Measurements from ENCODE around the gene IL1R1.
"Not testable (repeated sequence)": the region's sequence is repeated elsewhere in the genome, so short reads cannot be mapped to it uniquely, and the experiment has no call there.

IL1R1 gene

DNA sequence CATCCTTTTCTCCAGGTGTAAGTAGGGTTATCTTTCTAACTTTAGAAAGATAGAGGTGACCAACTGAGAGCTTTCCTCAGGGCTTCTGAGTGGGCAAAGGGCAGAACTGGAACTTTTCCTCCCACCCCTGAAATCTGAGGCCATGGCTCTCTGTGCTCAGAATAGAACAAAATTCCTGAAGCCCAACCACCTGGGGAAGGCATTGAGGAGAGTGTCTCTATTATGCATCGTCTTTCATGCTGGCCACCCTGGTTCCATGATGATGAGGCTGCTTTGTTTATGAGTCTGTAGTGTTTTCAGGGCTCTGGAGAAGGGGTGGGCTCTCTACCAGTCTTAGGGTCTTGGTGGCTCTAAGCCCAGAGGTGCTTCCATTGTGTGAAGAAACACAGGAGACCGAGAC, 30.7 kb upstream of the IL1R1 start:
- DNase-seq = no peak

- no peak for DNase-seq
Observed at GRCh38 chr2:102112271-102112670, 30.3 kb upstream of the IL1R1 start.

GRCh38 chr2:102112692-102113665, 29.6 kb upstream of the IL1R1 start:
- DNase-seq = no peak

GRCh38 chr2:102114290-102114721, 28.2 kb upstream of the IL1R1 start:
- no peak for DNase-seq

- peak in 1 of 2 donors; percentile 13 for DNase-seq
Observed at GRCh38 chr2:102114851-102115497, 27.6 kb upstream of the IL1R1 start.

DNA sequence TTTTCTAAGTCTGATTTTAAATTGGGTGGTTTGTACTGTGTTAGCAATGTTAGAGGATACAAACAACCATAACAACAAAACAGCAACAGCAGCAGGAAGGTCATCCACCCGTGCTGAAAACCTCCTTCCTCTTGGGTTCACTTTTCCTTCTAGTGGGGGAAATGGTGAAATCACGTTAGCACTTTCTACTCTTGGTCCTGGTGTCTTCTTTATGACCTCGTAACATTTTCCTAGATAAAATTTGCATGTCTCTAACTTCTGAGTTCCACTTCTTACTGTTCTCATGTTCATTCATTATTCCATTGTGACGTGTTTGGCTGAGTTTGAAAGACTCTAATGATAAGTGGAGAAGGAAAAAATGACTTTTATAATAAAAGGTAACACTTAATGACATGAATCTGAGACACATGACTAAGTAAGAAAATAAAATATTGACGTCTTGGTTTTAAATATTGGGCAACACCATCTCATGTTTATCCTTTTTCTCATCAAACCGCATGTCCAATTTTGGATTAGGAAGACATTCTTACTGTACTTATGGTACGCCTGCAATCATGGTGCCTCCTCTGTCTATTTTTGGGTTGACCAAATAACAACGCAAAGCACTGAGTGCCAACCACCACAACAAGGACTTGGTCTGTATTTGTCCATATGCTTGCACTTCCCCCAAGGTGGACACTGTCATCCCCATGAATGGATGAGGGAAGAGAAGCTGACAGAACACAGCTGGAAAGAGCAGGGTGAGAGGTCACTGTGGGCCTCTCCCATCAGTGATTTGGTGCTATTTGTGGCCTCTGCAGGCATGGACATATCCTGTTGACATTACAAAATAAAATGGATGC, 25.7 kb upstream of the IL1R1 start:
- DNase-seq = no peak

DNA sequence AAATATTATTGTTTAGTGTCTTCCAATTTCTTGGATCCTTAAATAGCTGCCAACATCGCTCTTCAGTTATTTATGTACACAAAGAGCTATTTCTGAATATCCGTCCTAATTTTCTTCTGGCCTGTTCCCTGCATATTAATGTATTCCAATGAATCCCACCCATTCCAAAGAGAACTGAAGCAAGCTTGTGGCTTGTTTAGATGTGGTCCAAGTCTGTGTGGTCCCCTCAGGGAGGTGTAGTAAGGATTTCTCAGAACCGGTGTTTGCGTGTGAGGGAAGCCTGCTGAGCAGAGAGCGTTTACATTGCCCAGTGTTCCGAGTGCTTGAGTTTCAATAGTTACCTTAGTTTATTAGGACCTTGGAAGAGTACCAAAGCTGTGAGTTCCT, 25.1 kb upstream of the IL1R1 start:
- no peak for DNase-seq

GRCh38 chr2:102119255-102119654, 23.3 kb upstream of the IL1R1 start:
- no peak for DNase-seq

- DNase-seq = no peak
Observed at GRCh38 chr2:102120261-102120660, 22.3 kb upstream of the IL1R1 start.

DNA sequence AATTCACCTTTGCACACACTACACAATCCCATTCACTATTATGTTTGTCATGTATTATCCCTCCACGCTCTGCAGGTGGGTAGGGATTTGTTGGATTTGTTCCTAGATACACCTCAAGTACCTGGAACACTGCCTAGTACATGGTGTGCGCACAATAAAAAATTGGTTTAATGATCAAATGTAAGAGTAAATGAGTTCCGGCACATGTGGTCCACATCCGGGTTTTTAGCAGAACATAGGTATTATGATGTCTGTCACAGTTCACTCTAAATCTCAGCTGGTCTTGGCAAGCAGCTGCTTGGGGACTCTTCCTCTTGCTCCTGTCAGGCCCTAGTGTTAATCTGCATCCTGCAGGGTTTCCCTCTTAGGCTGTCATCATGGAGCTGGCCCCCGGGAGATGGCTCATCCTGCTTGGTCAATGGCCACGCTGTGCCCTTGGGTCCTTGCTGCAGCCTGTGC, 21.8 kb upstream of the IL1R1 start:
- no peak for DNase-seq

GRCh38 chr2:102122115-102122514, 20.4 kb upstream of the IL1R1 start:
- DNase-seq = no peak

GRCh38 chr2:102122909-102123308, 19.6 kb upstream of the IL1R1 start:
- DNase-seq = no peak

GRCh38 chr2:102124421-102124820, 18.1 kb upstream of the IL1R1 start:
- not testable (repeated sequence) for DNase-seq

GRCh38 chr2:102126169-102126568, 16.4 kb upstream of the IL1R1 start:
- no peak for DNase-seq

DNA sequence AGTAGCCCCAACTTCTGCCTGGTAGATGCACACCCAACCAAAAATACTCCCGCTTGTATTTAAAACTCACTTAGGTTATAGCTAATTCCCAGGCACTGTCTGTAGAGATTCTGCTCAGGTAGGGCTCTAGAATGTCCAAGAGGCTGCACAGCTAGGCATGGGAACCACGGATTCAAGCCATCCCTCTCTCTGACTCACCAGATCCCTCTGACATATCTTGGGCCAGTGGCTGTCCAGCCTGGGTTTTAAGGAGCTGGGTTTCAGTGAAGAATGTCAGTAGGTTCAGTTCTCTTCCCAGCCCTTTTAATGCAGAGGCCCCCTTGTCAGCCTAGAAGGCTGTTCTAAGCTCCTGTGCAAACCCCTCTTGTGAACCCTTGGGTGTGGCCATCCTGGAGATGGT, 15.9 kb upstream of the IL1R1 start:
- DNase-seq = no peak

DNA sequence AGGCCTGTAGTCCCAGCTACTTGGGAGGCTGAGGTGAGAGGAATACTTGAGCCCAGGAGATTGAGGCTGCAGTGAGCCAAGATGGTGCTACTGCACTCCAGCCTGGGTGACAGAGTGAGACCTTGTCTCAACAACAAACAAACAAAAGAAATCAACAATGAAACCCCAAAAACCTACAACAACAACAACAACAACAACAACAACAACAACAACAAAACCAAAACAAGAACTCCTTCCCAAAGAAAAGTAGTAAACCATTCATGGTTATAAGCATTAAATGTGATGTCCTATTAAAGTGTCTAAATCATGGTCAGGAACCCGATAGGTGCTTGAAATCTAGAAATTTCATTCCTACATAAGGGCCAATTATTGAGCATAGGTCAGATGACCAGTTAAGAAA, 13.5 kb upstream of the IL1R1 start:
- DNase-seq = no peak

DNA sequence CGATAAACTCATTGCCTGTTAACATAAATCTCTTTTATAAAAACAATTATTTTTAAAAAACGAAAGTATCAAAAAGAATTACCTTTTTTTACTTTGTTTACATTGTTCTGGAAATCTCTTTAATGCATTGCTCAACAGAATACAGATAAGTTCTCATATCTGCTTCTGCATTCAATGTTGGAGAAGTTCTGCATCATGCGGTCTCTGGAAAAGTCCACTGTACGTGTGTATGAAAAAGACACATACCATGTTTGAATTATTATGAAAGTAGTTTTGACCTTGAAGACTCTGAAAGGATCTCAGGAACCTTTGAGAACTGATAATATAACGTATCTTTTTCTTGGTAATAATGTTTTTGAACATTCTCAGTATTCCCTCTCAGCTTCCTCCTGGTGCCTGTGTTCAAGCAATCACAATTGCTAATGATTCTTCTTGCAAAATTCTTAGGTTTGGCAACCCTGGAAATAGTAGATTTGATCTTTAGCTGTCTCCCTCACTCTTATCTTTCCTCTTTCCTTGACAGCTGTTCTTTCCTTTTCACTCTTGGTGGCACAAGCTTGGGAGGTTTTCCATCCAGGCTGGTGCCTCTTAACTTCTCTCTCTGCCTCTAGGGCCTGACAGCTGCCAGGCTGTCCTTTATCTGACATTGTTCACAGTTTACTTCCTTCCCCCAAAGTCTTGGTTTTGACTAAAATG, 12.4 kb upstream of the IL1R1 start:
- no peak for DNase-seq

DNA sequence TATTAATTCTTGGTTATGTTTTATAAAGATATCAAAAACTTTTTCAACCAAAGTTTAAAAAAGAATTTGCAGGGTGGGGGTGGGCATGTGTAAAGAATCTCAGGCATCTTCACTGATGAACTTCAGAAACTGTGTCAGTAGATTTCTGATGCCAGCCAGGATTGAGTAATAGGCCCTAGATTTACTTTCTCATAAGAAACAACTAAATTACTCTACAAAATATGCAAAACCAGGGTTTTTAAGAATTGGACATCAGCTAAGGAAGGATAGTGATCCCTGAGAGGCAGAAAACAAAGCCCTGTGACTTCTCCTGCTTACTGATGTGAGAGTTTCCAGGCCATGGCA, 11.9 kb upstream of the IL1R1 start:
- DNase-seq = no peak

DNA sequence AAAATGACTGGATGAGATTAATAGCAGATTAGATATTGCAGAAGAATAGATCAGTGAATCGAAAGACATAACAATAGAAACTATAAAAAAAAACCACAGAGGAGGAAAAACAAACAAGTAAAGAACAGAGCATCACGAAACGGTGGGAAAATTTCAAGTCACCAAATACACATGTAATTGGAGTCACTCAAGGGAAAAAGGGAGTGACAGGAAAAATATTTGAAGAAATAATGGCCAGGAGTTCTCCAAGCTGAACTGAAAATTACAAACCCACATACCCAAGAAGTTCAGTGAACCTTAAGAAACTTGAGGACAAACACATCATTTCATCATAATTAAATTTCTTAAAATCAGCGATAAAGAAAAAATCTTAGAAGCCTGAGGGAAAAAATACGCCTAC, 11.0 kb upstream of the IL1R1 start:
- no peak for DNase-seq

GRCh38 chr2:102137138-102137537, 5.4 kb upstream of the IL1R1 start:
- no peak for DNase-seq

- no peak for DNase-seq
Observed at GRCh38 chr2:102138331-102138730, 4.2 kb upstream of the IL1R1 start.

- no peak for DNase-seq
Observed at GRCh38 chr2:102139851-102140250, 2.7 kb upstream of the IL1R1 start.

- DNase-seq = no peak
Observed at GRCh38 chr2:102140377-102140776, 2.2 kb upstream of the IL1R1 start.

All from CD4-positive, alpha-beta T cell treated with Interleukin-1 beta for 1 hour (primary cell).